ENCODE measurements around the gene ISM1.
"Not testable (repeated sequence)": the region's sequence is repeated elsewhere in the genome, so short reads cannot be mapped to it uniquely, and the experiment has no call there.

ISM1 gene

GRCh38 chr20:13234961-13235360, 13.9 kb downstream of the ISM1 start:
- Histone ChIP-seq H3K9me3 (no peaks in the 10 kb centered on the region), H3K4me3 (ENCODE audit: low read depth, low read length) (no peak overlapping the region), H3K4me1 (no peaks in the 10 kb centered on the region), H3K36me3 (no peaks in the 10 kb centered on the region), H3K27me3 (no peaks in the 10 kb centered on the region)
- no peak for DNase-seq
- no peak for TF ChIP-seq CTCF (IDR thresholded peaks at IDR 0.05; ENCODE audit: low read depth, low read length)

- not testable (repeated sequence) for DNase-seq; H3K36me3 ChIP-seq; H3K27me3 ChIP-seq; H3K4me3 ChIP-seq (ENCODE audit: low read depth, low read length); H3K9me3 ChIP-seq; H3K4me1 ChIP-seq
These were observed 15.3 kb downstream of the ISM1 start for GRCh38 chr20:13236360-13236759.

- no peaks in the 10 kb centered on the region for H3K4me1 ChIP-seq
- no peak overlapping the region for H3K4me3 ChIP-seq (ENCODE audit: low read depth, low read length)
- DNase-seq, result no peak
- no peaks in the 10 kb centered on the region for H3K36me3 ChIP-seq
- H3K9me3 ChIP-seq, result no peaks in the 10 kb centered on the region
- TF ChIP-seq CTCF (IDR thresholded peaks at IDR 0.05; ENCODE audit: low read depth, low read length), result no peak
- no peaks in the 10 kb centered on the region for H3K27me3 ChIP-seq
These were observed 16.1 kb downstream of the ISM1 start for GRCh38 chr20:13236990-13237720.

GRCh38 chr20:13238001-13238653, 17.1 kb downstream of the ISM1 start:
- Histone ChIP-seq H3K27me3 (no peaks in the 10 kb centered on the region), H3K4me1 (no peaks in the 10 kb centered on the region), H3K36me3 (no peaks in the 10 kb centered on the region), H3K9me3 (no peaks in the 10 kb centered on the region), H3K4me3 (ENCODE audit: low read depth, low read length) (no peak overlapping the region)
- no peak for TF ChIP-seq CTCF (IDR thresholded peaks at IDR 0.05; ENCODE audit: low read depth, low read length)
- no peak for DNase-seq

- Histone ChIP-seq H3K36me3 (no peaks in the 10 kb centered on the region), H3K27me3 (no peaks in the 10 kb centered on the region), H3K9me3 (no peaks in the 10 kb centered on the region), H3K4me3 (ENCODE audit: low read depth, low read length) (no peak overlapping the region), H3K4me1 (no peaks in the 10 kb centered on the region)
- no peak for TF ChIP-seq CTCF (IDR thresholded peaks at IDR 0.05; ENCODE audit: low read depth, low read length)
- DNase-seq, result no peak
These were observed 22.8 kb downstream of the ISM1 start for GRCh38 chr20:13243826-13244376.

GRCh38 chr20:13245250-13245723, 24.2 kb downstream of the ISM1 start:
- Histone ChIP-seq H3K27me3 (no peaks in the 10 kb centered on the region), H3K4me1 (no peaks in the 10 kb centered on the region), H3K36me3 (no peaks in the 10 kb centered on the region), H3K9me3 (no peaks in the 10 kb centered on the region), H3K4me3 (ENCODE audit: low read depth, low read length) (no peak overlapping the region)
- no peak for DNase-seq
- no peak for TF ChIP-seq CTCF (IDR thresholded peaks at IDR 0.05; ENCODE audit: low read depth, low read length)

Measured in BE2C (cell line).